ENCODE data around the gene MCU. TPM values are rescaled to one million over a fixed set of nuclear protein-coding genes. Genes with fewer than 3 reads are reported as not detected.
A peak's percentile ranks its signal among the peaks of the same experiment; 100 is the strongest.

The MCU gene
- total and polyA plus RNA-seq, 2 experiments from 2014 or later: 14.9 to 22.8 TPM

GRCh38 chr10:72828294-72828693 is 136.4 kb downstream of the MCU start:
- Histone ChIP-seq H3K36me3 (no peaks in the 10 kb centered on the region), H3K4me3 (no peak overlapping the region), H3K4me1 (ENCODE audit: low read depth) (peaks cover 7% of the 10 kb centered on the region), H3K9me3 (ENCODE audit: low read depth) (no peaks in the 10 kb centered on the region), H3K27me3 (no peaks in the 10 kb centered on the region), H3K27ac (no peak overlapping the region)
- DNase-seq (ENCODE audit: low read depth in 1 of 2, low spot score in 1 of 2): no peak
- no peak for TF ChIP-seq CTCF (IDR thresholded peaks at IDR 0.05; ENCODE audit: low read depth, low read length)

- H3K4me1 ChIP-seq (ENCODE audit: low read depth): peaks cover 7% of the 10 kb centered on the region
- no peaks in the 10 kb centered on the region for H3K27me3 ChIP-seq
- no peaks in the 10 kb centered on the region for H3K9me3 ChIP-seq (ENCODE audit: low read depth)
- DNase-seq (ENCODE audit: low read depth in 1 of 2, low spot score in 1 of 2): no peak
- no peak overlapping the region for H3K27ac ChIP-seq
- H3K36me3 ChIP-seq: no peaks in the 10 kb centered on the region
- no peak for TF ChIP-seq CTCF (IDR thresholded peaks at IDR 0.05; ENCODE audit: low read depth, low read length)
- H3K4me3 ChIP-seq: no peak overlapping the region
Observed at GRCh38 chr10:72830625-72831024, 138.7 kb downstream of the MCU start.

GRCh38 chr10:72831696-72832409 is 139.9 kb downstream of the MCU start:
- no peak for TF ChIP-seq CTCF (IDR thresholded peaks at IDR 0.05; ENCODE audit: low read depth, low read length)
- Histone ChIP-seq H3K27me3 (no peaks in the 10 kb centered on the region), H3K4me1 (ENCODE audit: low read depth) (peaks cover 7% of the 10 kb centered on the region), H3K4me3 (no peak overlapping the region), H3K9me3 (ENCODE audit: low read depth) (no peaks in the 10 kb centered on the region), H3K27ac (no peak overlapping the region), H3K36me3 (no peaks in the 10 kb centered on the region)
- peak in 1 of 2 donors; percentile 56 for DNase-seq (ENCODE audit: low read depth in 1 of 2, low spot score in 1 of 2)

- TF ChIP-seq CTCF (IDR thresholded peaks at IDR 0.05; ENCODE audit: low read depth, low read length): no peak
- Histone ChIP-seq H3K27ac (no peak overlapping the region), H3K27me3 (no peaks in the 10 kb centered on the region), H3K36me3 (no peaks in the 10 kb centered on the region), H3K4me3 (no peak overlapping the region), H3K9me3 (ENCODE audit: low read depth) (no peaks in the 10 kb centered on the region), H3K4me1 (ENCODE audit: low read depth) (peaks cover 7% of the 10 kb centered on the region)
- DNase-seq (ENCODE audit: low read depth in 1 of 2, low spot score in 1 of 2): peak in 1 of 2 donors; percentile 38
Observed at GRCh38 chr10:72832701-72833100, 140.8 kb downstream of the MCU start.

GRCh38 chr10:72834183-72834825 is 142.4 kb downstream of the MCU start:
- no peak overlapping the region for H3K4me3 ChIP-seq
- no peaks in the 10 kb centered on the region for H3K36me3 ChIP-seq
- peak; percentile 64 to 86 for DNase-seq (ENCODE audit: low read depth in 1 of 2, low spot score in 1 of 2)
- H3K27ac ChIP-seq: no peak overlapping the region
- H3K9me3 ChIP-seq (ENCODE audit: low read depth): no peaks in the 10 kb centered on the region
- no peaks in the 10 kb centered on the region for H3K27me3 ChIP-seq
- peaks cover 7% of the 10 kb centered on the region for H3K4me1 ChIP-seq (ENCODE audit: low read depth)
- peak; percentile 64 for TF ChIP-seq CTCF (IDR thresholded peaks at IDR 0.05; ENCODE audit: low read depth, low read length)
